ENCODE measurements around the gene ROBO4.

GRCh38 chr11:124897674-124898262 lies at the start of gene ROBO4:
- TF ChIP-seq CTCF (IDR thresholded peaks at IDR 0.05) (no peak), EZH2 (IDR thresholded peaks at IDR 0.05; ENCODE audit: borderline replicate concordance, insufficient read depth, low read depth, low read length, poor library complexity, severe bottlenecking) (no peak)
